Neural progenitor cell (in vitro differentiated cells): Measurements from ENCODE around the gene ADCY1. TPM values are rescaled to one million over a fixed set of nuclear protein-coding genes. Genes with fewer than 3 reads are reported as not detected.

Experiments used
- DNase-seq: peaks from one replicate; pipeline ENCODE4 v3.0.0-alpha.2; 2016; ENCODE audit warnings: low spot score
- H2AFZ ChIP-seq: fragments of 200-600 bp; sonication (generic); replicated peaks from 2 replicates; pipeline ENCODE4 v1.6.1; 2016; ENCODE audit warnings: antibody characterized with exemption
- H3F3A ChIP-seq: fragments of 200-600 bp; sonication (generic); 2 replicates; pipeline ENCODE4 v1.6.1; 2016; ENCODE audit warnings: antibody characterized with exemption, low read depth
- H3K27ac ChIP-seq: fragments of 200-600 bp; sonication (generic); 2 replicates; pipeline ENCODE4 v1.5.1; 2016; ENCODE audit warnings: mild to moderate bottlenecking
- H3K27me3 ChIP-seq: fragments of 200-600 bp; sonication (generic); 2 replicates; pipeline ENCODE4 v1.6.1; 2016; ENCODE audit warnings: mild to moderate bottlenecking, moderate library complexity
- H3K36me3 ChIP-seq: fragments of 200-600 bp; sonication (generic); 2 replicates; pipeline ENCODE4 v1.5.1; 2016
- H3K4me1 ChIP-seq: fragments of 200-600 bp; sonication (generic); 2 replicates; pipeline ENCODE4 v1.6.1; 2016; ENCODE audit warnings: mixed run types
- H3K4me2 ChIP-seq: fragments of 200-600 bp; sonication (generic); 2 replicates; pipeline ENCODE4 v1.6.1; 2016
- H3K4me3 ChIP-seq: fragments of 200-600 bp; sonication (generic); 2 replicates; pipeline ENCODE4 v1.5.1; 2016
- H3K79me2 ChIP-seq: fragments of 200-600 bp; sonication (generic); 2 replicates; pipeline ENCODE4 v1.6.1; 2016; ENCODE audit warnings: low read depth
- H3K9ac ChIP-seq: fragments of 200-600 bp; sonication (generic); 2 replicates; pipeline ENCODE4 v1.6.1; 2016
- H3K9me3 ChIP-seq: fragments of 200-600 bp; sonication (generic); 2 replicates; pipeline ENCODE4 v1.5.1; 2016; ENCODE audit warnings: low read depth
- H4K20me1 ChIP-seq: fragments of 200-600 bp; sonication (generic); 2 replicates; pipeline ENCODE4 v1.6.1; 2016; ENCODE audit warnings: low read depth
- H3K27ac Mint-ChIP-seq: 3 replicates; pipeline ENCODE4 v1.8.0; 2021; ENCODE audit warnings: mixed read lengths
- H3K27me3 Mint-ChIP-seq: 2 replicates; pipeline ENCODE4 v1.8.0; 2022; ENCODE audit warnings: low read depth, mild to moderate bottlenecking, inconsistent platforms, moderate library complexity, mixed read lengths; ENCODE audit not compliant: insufficient read depth
- H3K36me3 Mint-ChIP-seq: 3 replicates; pipeline ENCODE4 v1.8.0; 2021; ENCODE audit warnings: mixed read lengths
- H3K4me1 Mint-ChIP-seq: 3 replicates; pipeline ENCODE4 v1.8.0; 2021; ENCODE audit warnings: mixed read lengths
- H3K4me3 Mint-ChIP-seq: 3 replicates; pipeline ENCODE4 v1.8.0; 2021; ENCODE audit warnings: mild to moderate bottlenecking, moderate library complexity, mixed read lengths
- H3K9me3 Mint-ChIP-seq: 3 replicates; pipeline ENCODE4 v1.8.0; 2020; ENCODE audit warnings: mixed read lengths
- EZH2 ChIP-seq: fragments of 200-600 bp; sonication (generic); IDR thresholded peaks from 2 replicates; pipeline ENCODE4 v1.6.1; 2017; ENCODE audit warnings: antibody characterized with exemption, mild to moderate bottlenecking, moderate library complexity
- EZH2phosphoT487 ChIP-seq: fragments of 200-600 bp; sonication (generic); IDR thresholded peaks from 2 replicates; pipeline ENCODE4 v1.6.1; 2017; ENCODE audit warnings: antibody characterized with exemption
- total RNA-seq: library from RNA; depleted of rRNA; stranded (reverse); fragments of >200 nt; gene quantifications from 2 replicates; pipeline ENCODE4 v1.2.3, GENCODE V29; 2015; ENCODE audit warnings: low replicate concordance
- TF ChIP-seq, protein P1 (sequence below): fragments of 200-600 bp; sonication (generic); IDR thresholded peaks from 2 replicates; pipeline ENCODE4 v1.5.1; 2017; ENCODE audit warnings: antibody characterized with exemption, mild to moderate bottlenecking

The ADCY1 gene
- total RNA-seq, 1 donor from 2014 or later: 7.4 TPM

DNA sequence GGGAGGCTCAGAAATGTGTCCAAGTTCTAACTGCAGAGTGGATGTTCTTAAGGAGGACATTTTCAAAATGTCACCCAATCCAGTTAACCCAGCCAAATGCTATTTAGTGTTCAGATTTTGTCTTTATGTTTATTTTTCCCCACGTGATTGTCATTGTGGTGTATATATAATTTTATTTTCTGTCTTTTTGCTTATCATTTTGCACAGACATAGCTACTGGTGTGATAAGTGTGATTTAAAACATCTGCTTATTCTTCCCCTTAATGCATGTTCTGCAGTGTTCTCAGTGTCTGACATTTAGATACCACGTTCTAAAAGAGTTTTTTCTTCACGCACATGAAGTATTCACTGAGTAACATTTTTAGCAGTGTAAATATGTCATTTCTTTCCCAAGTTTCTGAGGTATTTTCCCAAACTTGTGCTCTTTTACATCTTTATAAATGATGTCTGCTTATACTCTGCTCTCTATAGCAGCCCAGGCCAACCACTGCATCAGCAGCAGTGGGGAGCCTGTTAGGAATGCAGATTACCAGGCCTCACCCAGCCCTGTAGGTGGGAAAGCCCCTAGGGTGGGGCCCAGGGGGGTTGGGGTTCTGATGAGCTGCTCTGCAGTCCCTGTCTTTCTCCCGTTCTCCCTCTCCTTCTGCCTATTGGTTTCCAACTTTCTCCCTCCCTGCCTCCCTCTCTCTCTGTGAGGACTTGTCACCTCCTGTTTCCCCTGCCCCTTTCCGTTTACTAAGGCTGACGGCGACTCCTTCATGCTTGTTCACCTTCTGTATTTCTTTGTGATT lies 20.8 kb downstream of the ADCY1 start:
- H3K4me1 ChIP-seq: peaks cover 9% of the 10 kb centered on the region
- no peak for DNase-seq
- peak overlapping the region; percentile 23 for H3K27ac Mint-ChIP-seq
- H3K9me3 Mint-ChIP-seq: no peaks in the 10 kb centered on the region
- H3K79me2 ChIP-seq: no peaks in the 10 kb centered on the region
- no peaks in the 10 kb centered on the region for H4K20me1 ChIP-seq
- H3K27ac ChIP-seq: no peak overlapping the region
- H3K27me3 ChIP-seq: no peaks in the 10 kb centered on the region
- no peaks in the 10 kb centered on the region for H3K36me3 ChIP-seq
- H3K9ac ChIP-seq: peak overlapping the region; percentile 3
- no peaks in the 10 kb centered on the region for H3F3A ChIP-seq
- no peak overlapping the region for H2AFZ ChIP-seq
- peaks cover 7% of the 10 kb centered on the region for H3K27me3 Mint-ChIP-seq
- H3K9me3 ChIP-seq: no peaks in the 10 kb centered on the region
- H3K4me1 Mint-ChIP-seq: peaks cover 27% of the 10 kb centered on the region
- H3K4me3 ChIP-seq: no peak overlapping the region
- H3K36me3 Mint-ChIP-seq: no peaks in the 10 kb centered on the region
- H3K4me3 Mint-ChIP-seq: no peak overlapping the region
- H3K4me2 ChIP-seq: no peak overlapping the region
- TF ChIP-seq, protein P1, sequence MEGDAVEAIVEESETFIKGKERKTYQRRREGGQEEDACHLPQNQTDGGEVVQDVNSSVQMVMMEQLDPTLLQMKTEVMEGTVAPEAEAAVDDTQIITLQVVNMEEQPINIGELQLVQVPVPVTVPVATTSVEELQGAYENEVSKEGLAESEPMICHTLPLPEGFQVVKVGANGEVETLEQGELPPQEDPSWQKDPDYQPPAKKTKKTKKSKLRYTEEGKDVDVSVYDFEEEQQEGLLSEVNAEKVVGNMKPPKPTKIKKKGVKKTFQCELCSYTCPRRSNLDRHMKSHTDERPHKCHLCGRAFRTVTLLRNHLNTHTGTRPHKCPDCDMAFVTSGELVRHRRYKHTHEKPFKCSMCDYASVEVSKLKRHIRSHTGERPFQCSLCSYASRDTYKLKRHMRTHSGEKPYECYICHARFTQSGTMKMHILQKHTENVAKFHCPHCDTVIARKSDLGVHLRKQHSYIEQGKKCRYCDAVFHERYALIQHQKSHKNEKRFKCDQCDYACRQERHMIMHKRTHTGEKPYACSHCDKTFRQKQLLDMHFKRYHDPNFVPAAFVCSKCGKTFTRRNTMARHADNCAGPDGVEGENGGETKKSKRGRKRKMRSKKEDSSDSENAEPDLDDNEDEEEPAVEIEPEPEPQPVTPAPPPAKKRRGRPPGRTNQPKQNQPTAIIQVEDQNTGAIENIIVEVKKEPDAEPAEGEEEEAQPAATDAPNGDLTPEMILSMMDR: no peak
- TF ChIP-seq EZH2: no peak
- no peak for TF ChIP-seq EZH2phosphoT487

DNA sequence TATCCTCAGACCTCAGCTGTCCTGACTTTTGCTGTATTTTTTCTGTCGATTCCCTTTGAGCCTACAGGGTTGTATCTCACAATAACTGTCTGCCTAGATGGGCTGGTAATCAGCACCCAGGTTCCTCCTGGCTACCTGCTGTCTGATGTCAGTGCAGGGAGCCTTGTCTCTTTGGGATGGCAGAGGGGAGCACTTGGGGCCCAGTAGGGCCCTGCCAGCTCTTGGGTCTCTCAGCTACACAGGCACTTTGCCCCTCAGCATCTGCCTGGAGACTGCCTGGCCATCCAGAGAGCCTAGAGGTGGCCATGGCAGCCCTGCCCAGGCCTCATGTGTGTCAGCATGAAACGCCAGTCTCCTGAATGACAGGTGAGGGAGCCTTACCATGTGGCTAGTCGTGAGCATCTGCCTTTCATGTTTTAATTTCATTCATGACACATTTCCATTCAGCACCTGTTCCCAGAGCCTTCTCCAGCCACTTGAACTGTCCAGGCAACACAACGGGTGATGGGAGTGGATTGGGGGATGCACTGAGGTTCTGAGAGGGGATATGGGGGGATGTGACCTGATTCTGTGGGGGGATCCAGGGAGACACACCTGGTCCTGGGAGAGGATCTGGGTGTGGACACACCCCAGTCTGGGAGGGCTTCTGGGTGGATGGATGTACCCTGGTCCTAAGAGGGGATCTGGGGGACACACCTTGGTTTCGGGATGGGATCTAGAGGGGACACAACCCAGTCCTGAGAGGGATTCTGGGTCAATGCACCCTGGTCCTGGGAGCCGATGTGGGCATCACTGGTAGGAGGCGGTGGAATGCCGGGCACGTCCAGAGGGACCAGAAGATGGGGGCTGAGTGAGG lies 21.9 kb downstream of the ADCY1 start:
- Histone ChIP-seq H2AFZ (no peak overlapping the region), H3F3A (no peaks in the 10 kb centered on the region), H3K4me1 (peaks cover 9% of the 10 kb centered on the region), H3K27me3 (no peaks in the 10 kb centered on the region), H3K9ac (no peak overlapping the region), H3K27ac (no peak overlapping the region), H3K4me2 (no peak overlapping the region), H3K4me3 (no peak overlapping the region), H3K9me3 (no peaks in the 10 kb centered on the region), H3K79me2 (no peaks in the 10 kb centered on the region), H3K36me3 (no peaks in the 10 kb centered on the region), H4K20me1 (no peaks in the 10 kb centered on the region)
- Mint-ChIP-seq H3K4me1 (peaks cover 23% of the 10 kb centered on the region), H3K36me3 (no peaks in the 10 kb centered on the region), H3K27me3 (peaks cover 5% of the 10 kb centered on the region), H3K4me3 (no peak overlapping the region), H3K27ac (peak overlapping the region; percentile 57), H3K9me3 (no peaks in the 10 kb centered on the region)
- DNase-seq: no peak
- TF ChIP-seq EZH2 (no peak), EZH2phosphoT487 (no peak)
- TF ChIP-seq, protein P1: no peak

DNA sequence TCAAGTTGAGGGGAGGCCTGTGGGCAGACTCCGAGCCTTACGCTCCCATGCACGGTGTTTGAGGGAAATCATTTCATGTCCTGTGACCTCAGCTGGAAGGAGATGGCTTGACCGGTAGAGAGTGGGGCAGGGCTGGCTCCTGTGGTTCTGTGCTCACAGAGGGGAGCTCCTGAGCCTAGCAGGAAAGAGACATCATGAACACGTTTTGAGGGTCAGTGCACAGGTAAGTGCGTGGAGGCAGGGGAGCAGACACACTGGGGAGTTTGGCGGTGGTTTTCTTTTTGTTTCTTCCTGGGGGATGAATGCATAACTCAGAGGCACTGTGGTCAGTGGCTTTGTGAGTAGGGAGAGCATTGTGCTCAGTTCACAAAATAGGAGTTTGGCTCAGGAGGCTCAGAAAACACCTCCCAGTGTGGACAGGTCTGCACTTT lies 22.5 kb downstream of the ADCY1 start:
- Histone ChIP-seq H4K20me1 (no peaks in the 10 kb centered on the region), H3K9ac (no peak overlapping the region), H3K36me3 (no peaks in the 10 kb centered on the region), H3F3A (no peaks in the 10 kb centered on the region), H3K4me1 (peaks cover 9% of the 10 kb centered on the region), H3K9me3 (no peaks in the 10 kb centered on the region), H3K4me3 (no peak overlapping the region), H3K4me2 (no peak overlapping the region), H3K27ac (no peak overlapping the region), H2AFZ (no peak overlapping the region), H3K79me2 (no peaks in the 10 kb centered on the region), H3K27me3 (no peaks in the 10 kb centered on the region)
- H3K36me3 Mint-ChIP-seq: no peaks in the 10 kb centered on the region
- H3K4me1 Mint-ChIP-seq: peaks cover 21% of the 10 kb centered on the region
- no peaks in the 10 kb centered on the region for H3K9me3 Mint-ChIP-seq
- no peak overlapping the region for H3K27ac Mint-ChIP-seq
- peaks cover 5% of the 10 kb centered on the region for H3K27me3 Mint-ChIP-seq
- no peak for DNase-seq
- no peak for TF ChIP-seq EZH2
- no peak for TF ChIP-seq EZH2phosphoT487
- TF ChIP-seq, protein P1: no peak
- H3K4me3 Mint-ChIP-seq: no peak overlapping the region
